ENCODE results near the gene PCSK1. TPM values are rescaled to one million over a fixed set of nuclear protein-coding genes. Genes with fewer than 3 reads are reported as not detected.

PCSK1 gene
- total RNA-seq, 1 experiment from 2014 or later = not detected

DNA sequence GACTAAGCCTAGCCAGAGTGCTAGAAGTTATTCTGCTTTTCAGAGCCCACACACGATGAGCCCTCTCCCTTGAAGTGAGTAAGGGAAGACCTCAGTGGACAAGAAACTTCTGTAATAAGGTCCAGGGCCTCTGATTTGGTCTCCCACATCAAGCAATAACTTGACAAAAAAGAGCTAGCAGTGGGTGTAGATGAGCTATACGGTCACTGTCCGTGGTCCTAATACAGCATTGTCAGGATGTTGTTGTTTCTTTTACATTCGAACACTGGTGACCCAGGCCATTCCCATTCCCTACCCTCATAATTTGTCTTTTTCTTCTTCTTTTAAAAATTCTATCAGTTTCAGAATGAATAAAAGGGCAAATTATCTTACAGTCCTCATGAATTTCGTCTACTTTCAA lies 5.2 kb downstream of the PCSK1 start:
- H3K27ac ChIP-seq (ENCODE audit: low read depth, low read length) = no peak overlapping the region
- no peaks in the 10 kb centered on the region for H3K9me2 ChIP-seq (ENCODE audit: insufficient read depth)
- intact Hi-C loops (cut with micrococcal nuclease) = no loop called here
- no peak overlapping the region for H3K4me2 ChIP-seq (ENCODE audit: low read length)
- H4K20me1 ChIP-seq (ENCODE audit: insufficient read depth) = no peaks in the 10 kb centered on the region
- ChIA-PET CTCF (no interaction called here), POLR2A (no interaction called here), RAD21 (ENCODE audit: low non-redundant PET in 1 of 2, low total read pairs in 2 of 2, uncharacterized antibody in 2 of 2, unreplicated experiment in 2 of 2) (no interaction called here)
- TF ChIP-seq ZNF274 (IDR thresholded peaks at IDR 0.05; ENCODE audit: low read depth, low read length) (no peak), TCF7L2 (IDR thresholded peaks at IDR 0.05; ENCODE audit: borderline replicate concordance, extremely low read depth, insufficient read depth, insufficient read length) (no peak), RAD21 (IDR thresholded peaks at IDR 0.05; ENCODE audit: low read depth) (no peak), ZFX (IDR thresholded peaks at IDR 0.05) (no peak), FOSL1 (IDR thresholded peaks at IDR 0.05; ENCODE audit: low read depth) (no peak)
- TF ChIP-seq, protein P1, sequence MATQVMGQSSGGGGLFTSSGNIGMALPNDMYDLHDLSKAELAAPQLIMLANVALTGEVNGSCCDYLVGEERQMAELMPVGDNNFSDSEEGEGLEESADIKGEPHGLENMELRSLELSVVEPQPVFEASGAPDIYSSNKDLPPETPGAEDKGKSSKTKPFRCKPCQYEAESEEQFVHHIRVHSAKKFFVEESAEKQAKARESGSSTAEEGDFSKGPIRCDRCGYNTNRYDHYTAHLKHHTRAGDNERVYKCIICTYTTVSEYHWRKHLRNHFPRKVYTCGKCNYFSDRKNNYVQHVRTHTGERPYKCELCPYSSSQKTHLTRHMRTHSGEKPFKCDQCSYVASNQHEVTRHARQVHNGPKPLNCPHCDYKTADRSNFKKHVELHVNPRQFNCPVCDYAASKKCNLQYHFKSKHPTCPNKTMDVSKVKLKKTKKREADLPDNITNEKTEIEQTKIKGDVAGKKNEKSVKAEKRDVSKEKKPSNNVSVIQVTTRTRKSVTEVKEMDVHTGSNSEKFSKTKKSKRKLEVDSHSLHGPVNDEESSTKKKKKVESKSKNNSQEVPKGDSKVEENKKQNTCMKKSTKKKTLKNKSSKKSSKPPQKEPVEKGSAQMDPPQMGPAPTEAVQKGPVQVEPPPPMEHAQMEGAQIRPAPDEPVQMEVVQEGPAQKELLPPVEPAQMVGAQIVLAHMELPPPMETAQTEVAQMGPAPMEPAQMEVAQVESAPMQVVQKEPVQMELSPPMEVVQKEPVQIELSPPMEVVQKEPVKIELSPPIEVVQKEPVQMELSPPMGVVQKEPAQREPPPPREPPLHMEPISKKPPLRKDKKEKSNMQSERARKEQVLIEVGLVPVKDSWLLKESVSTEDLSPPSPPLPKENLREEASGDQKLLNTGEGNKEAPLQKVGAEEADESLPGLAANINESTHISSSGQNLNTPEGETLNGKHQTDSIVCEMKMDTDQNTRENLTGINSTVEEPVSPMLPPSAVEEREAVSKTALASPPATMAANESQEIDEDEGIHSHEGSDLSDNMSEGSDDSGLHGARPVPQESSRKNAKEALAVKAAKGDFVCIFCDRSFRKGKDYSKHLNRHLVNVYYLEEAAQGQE (IDR thresholded peaks at IDR 0.05; ENCODE audit: low read depth) = peak; percentile 69
- no peak overlapping the region for H2AFZ ChIP-seq (ENCODE audit: low read depth, low read length, poor library complexity, severe bottlenecking)
- DNase-seq (ENCODE audit: low read depth, low spot score) (no peak), ATAC-seq (no peak)
- peaks cover 49% of the 10 kb centered on the region for H3K27me3 ChIP-seq (ENCODE audit: insufficient read depth, low read length)
- no TSS peak for BruUV-seq (replicated peaks)
- no peaks in the 10 kb centered on the region for H3K79me2 ChIP-seq (ENCODE audit: insufficient read depth, low read length)
- no peak overlapping the region for H3K4me3 ChIP-seq (replicated peaks in 1 of 2; ENCODE audit: low read depth in 1 of 2, low read length in 2 of 2)
- no peak overlapping the region for H3K9ac ChIP-seq (ENCODE audit: low read length)
- H3K9me3 ChIP-seq (ENCODE audit: control insufficient read depth in 1 of 2, insufficient read depth in 1 of 2, low read depth in 1 of 2, low read length in 2 of 2) = no peaks in the 10 kb centered on the region
- peaks cover 0 to 4% of the 10 kb centered on the region in 2 experiments; a peak in 2 of 4 replicates for H3K4me1 ChIP-seq (ENCODE audit: control insufficient read depth in 1 of 2, insufficient read depth in 2 of 2, low read length in 2 of 2)
- H3K36me3 ChIP-seq (ENCODE audit: control insufficient read depth in 1 of 2, insufficient read depth in 2 of 2, low read length in 2 of 2) = no peaks in the 10 kb centered on the region

DNA sequence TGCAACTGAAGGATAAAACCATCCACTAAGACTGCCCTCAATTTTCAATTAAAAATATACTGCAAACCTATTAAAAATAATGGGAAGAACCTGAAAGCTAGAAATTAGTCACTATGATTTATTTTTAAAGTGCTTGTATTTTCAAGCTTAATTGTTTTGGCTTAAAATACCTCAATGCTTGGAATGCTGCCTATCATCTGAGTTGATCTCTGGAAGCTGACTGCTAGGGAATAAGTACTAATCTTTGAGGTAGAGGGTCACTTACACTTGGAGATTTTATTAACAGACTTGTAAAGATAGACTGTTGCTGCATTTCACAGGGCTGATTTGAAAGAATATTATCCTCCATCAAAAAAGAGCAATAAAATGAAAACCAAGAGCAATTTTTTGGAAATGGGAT lies 6.2 kb downstream of the PCSK1 start:
- ChIA-PET CTCF (no interaction called here), RAD21 (ENCODE audit: low non-redundant PET in 1 of 2, low total read pairs in 2 of 2, uncharacterized antibody in 2 of 2, unreplicated experiment in 2 of 2) (no interaction called here), POLR2A (no interaction called here)
- H3K27me3 ChIP-seq (ENCODE audit: insufficient read depth, low read length) = peaks cover 53% of the 10 kb centered on the region
- intact Hi-C loops (cut with micrococcal nuclease) = no loop called here
- no peaks in the 10 kb centered on the region for H3K9me3 ChIP-seq (ENCODE audit: control insufficient read depth in 1 of 2, insufficient read depth in 1 of 2, low read depth in 1 of 2, low read length in 2 of 2)
- ATAC-seq = no peak
- no peak overlapping the region for H3K4me2 ChIP-seq (ENCODE audit: low read length)
- peaks cover 0 to 4% of the 10 kb centered on the region in 2 experiments; a peak in 2 of 4 replicates for H3K4me1 ChIP-seq (ENCODE audit: control insufficient read depth in 1 of 2, insufficient read depth in 2 of 2, low read length in 2 of 2)
- TF ChIP-seq ZFX (IDR thresholded peaks at IDR 0.05) (no peak), EZH2 (IDR thresholded peaks at IDR 0.05) (no peak), JUND (IDR thresholded peaks at IDR 0.05) (no peak), EGR1 (IDR thresholded peaks at IDR 0.05; ENCODE audit: low read depth) (no peak), POLR2AphosphoS5 (IDR thresholded peaks at IDR 0.05; ENCODE audit: low read depth, low read length) (no peak), EZH2phosphoT487 (IDR thresholded peaks at IDR 0.05; ENCODE audit: borderline replicate concordance) (no peak), SIN3A (IDR thresholded peaks at IDR 0.05; ENCODE audit: low read depth) (no peak)
- H3K9me2 ChIP-seq (ENCODE audit: insufficient read depth) = no peaks in the 10 kb centered on the region
- H2AFZ ChIP-seq (ENCODE audit: low read depth, low read length, poor library complexity, severe bottlenecking) = no peak overlapping the region
- no peak overlapping the region for H3K27ac ChIP-seq (ENCODE audit: low read depth, low read length)
- H3K36me3 ChIP-seq (ENCODE audit: control insufficient read depth in 1 of 2, insufficient read depth in 2 of 2, low read length in 2 of 2) = no peaks in the 10 kb centered on the region
- H3K79me2 ChIP-seq (ENCODE audit: insufficient read depth, low read length) = no peaks in the 10 kb centered on the region
- H3K9ac ChIP-seq (ENCODE audit: low read length) = no peak overlapping the region
- H3K4me3 ChIP-seq (replicated peaks in 1 of 2; ENCODE audit: low read depth in 1 of 2, low read length in 2 of 2) = no peak overlapping the region
- BruUV-seq (replicated peaks) = no TSS peak
- H4K20me1 ChIP-seq (ENCODE audit: insufficient read depth) = no peaks in the 10 kb centered on the region
- DNase-seq (ENCODE audit: low read depth, low spot score) = no peak

Measured in HCT116 (cell line).